Astrocyte (in vitro differentiated cells and primary cell): ENCODE data around the gene FRG2. TPM values are rescaled to one million over a fixed set of nuclear protein-coding genes. Genes with fewer than 3 reads are reported as not detected.

Experiments
- DNase-seq: peaks from one replicate; pipeline ENCODE4 v3.0.0-alpha.2; 2010; ENCODE audit warnings: low read depth
- FAIRE-seq: peaks from 2 replicates; lab custom pipeline; 2011; peaks lifted over from hg19 to GRCh38; lab: Jason Lieb, UNC
- H2AFZ ChIP-seq: 2 replicates; pipeline ENCODE4 v1.6.0; 2012; ENCODE audit warnings: low read depth, low read length, inconsistent platforms
- H3K27ac ChIP-seq: 2 replicates; pipeline ENCODE4 v1.5.1; 2011; ENCODE audit warnings: low read depth, low read length, inconsistent platforms
- H3K27me3 ChIP-seq: 2 replicates; pipeline ENCODE4 v1.6.0; 2011; ENCODE audit warnings: low read length, inconsistent platforms; ENCODE audit not compliant: insufficient read depth
- H3K36me3 ChIP-seq: 2 replicates; pipeline ENCODE4 v1.5.1; 2011; ENCODE audit warnings: low read length, inconsistent platforms; ENCODE audit not compliant: insufficient read depth
- H3K4me1 ChIP-seq: 2 replicates; pipeline ENCODE4 v1.5.1; 2011; ENCODE audit warnings: low read length, inconsistent platforms; ENCODE audit not compliant: insufficient read depth
- H3K4me2 ChIP-seq: 2 replicates; pipeline ENCODE4 v1.6.0; 2012; ENCODE audit warnings: low read length, inconsistent platforms
- H3K4me3 ChIP-seq: 2 replicates; pipeline ENCODE4 v1.5.1; 2011; ENCODE audit warnings: low read depth, mild to moderate bottlenecking, low read length, inconsistent platforms; ENCODE audit not compliant: insufficient read depth
- H3K79me2 ChIP-seq: 2 replicates; pipeline ENCODE4 v1.6.0; 2012; ENCODE audit warnings: mild to moderate bottlenecking, low read length, inconsistent platforms; ENCODE audit not compliant: insufficient read depth
- H3K9ac ChIP-seq: 2 replicates; pipeline ENCODE4 v1.6.0; 2012; ENCODE audit warnings: mild to moderate bottlenecking, low read length, inconsistent platforms
- H3K9me3 ChIP-seq: 2 replicates; pipeline ENCODE4 v1.5.1; 2012; ENCODE audit warnings: low read depth, mild to moderate bottlenecking, low read length, inconsistent platforms; ENCODE audit not compliant: insufficient read depth
- H4K20me1 ChIP-seq: 2 replicates; pipeline ENCODE4 v1.6.0; 2012; ENCODE audit warnings: low read length, inconsistent platforms; ENCODE audit not compliant: insufficient read depth
- H3K27ac Mint-ChIP-seq: one replicate; pipeline ENCODE4 v1.8.0; 2021; ENCODE audit warnings: mild to moderate bottlenecking, mixed read lengths; ENCODE audit not compliant: unreplicated experiment
- H3K27me3 Mint-ChIP-seq: one replicate; pipeline ENCODE4 v1.8.0; 2021; ENCODE audit warnings: low read depth, mixed read lengths; ENCODE audit not compliant: unreplicated experiment
- H3K36me3 Mint-ChIP-seq: one replicate; pipeline ENCODE4 v1.8.0; 2021; ENCODE audit warnings: low read depth, mixed read lengths; ENCODE audit not compliant: unreplicated experiment
- H3K4me1 Mint-ChIP-seq: one replicate; pipeline ENCODE4 v1.8.0; 2021; ENCODE audit warnings: low read depth, mixed read lengths; ENCODE audit not compliant: unreplicated experiment
- H3K4me3 Mint-ChIP-seq: one replicate; pipeline ENCODE4 v1.8.0; 2021; ENCODE audit warnings: mild to moderate bottlenecking, moderate library complexity, mixed read lengths; ENCODE audit not compliant: unreplicated experiment
- H3K9me3 Mint-ChIP-seq: one replicate; pipeline ENCODE4 v1.8.0; 2021; ENCODE audit warnings: mild to moderate bottlenecking, mixed read lengths; ENCODE audit not compliant: unreplicated experiment
- CTCF ChIP-seq: IDR thresholded peaks from 2 replicates; pipeline ENCODE4 v1.5.1; 2011; ENCODE audit warnings: low read depth, mild to moderate bottlenecking, inconsistent platforms, low read length, moderate library complexity; ENCODE audit not compliant: insufficient read depth
- EZH2 ChIP-seq: IDR thresholded peaks from 2 replicates; pipeline ENCODE4 v1.6.1; 2012; ENCODE audit warnings: mild to moderate bottlenecking, low read length, inconsistent platforms; ENCODE audit not compliant: insufficient read depth
- total RNA-seq: library from RNA; stranded (reverse); gene quantifications from 2 replicates; pipeline ENCODE4 v1.2.1, GENCODE V29; 2021

The FRG2 gene
- total RNA-seq, 1 donor from 2014 or later = not detected

- Histone ChIP-seq H3K4me1 (no peaks in the 10 kb centered on the region), H3K4me3 (no peak overlapping the region), H3K27me3 (peaks cover 58% of the 10 kb centered on the region), H3K9me3 (peaks cover 14% of the 10 kb centered on the region), H3K79me2 (no peaks in the 10 kb centered on the region), H2AFZ (no peak overlapping the region), H4K20me1 (no peaks in the 10 kb centered on the region), H3K36me3 (no peaks in the 10 kb centered on the region), H3K27ac (no peak overlapping the region), H3K9ac (no peak overlapping the region), H3K4me2 (no peak overlapping the region)
- DNase-seq (no peak), FAIRE-seq (no peak)
- Mint-ChIP-seq H3K4me3 (no peak overlapping the region), H3K9me3 (peaks cover 33% of the 10 kb centered on the region), H3K4me1 (no peaks in the 10 kb centered on the region), H3K27ac (no peak overlapping the region), H3K36me3 (no peaks in the 10 kb centered on the region), H3K27me3 (peaks cover 51% of the 10 kb centered on the region)
- TF ChIP-seq EZH2 = no peak
- no peak for TF ChIP-seq CTCF
Observed at GRCh38 chr4:190019023-190019858, 7.8 kb downstream of the FRG2 start.

- H3K9ac ChIP-seq = no peak overlapping the region
- Mint-ChIP-seq H3K27ac (no peak overlapping the region), H3K9me3 (peaks cover 36% of the 10 kb centered on the region), H3K36me3 (no peaks in the 10 kb centered on the region), H3K27me3 (peaks cover 56% of the 10 kb centered on the region), H3K4me3 (no peak overlapping the region), H3K4me1 (no peaks in the 10 kb centered on the region)
- H3K4me2 ChIP-seq = no peak overlapping the region
- no peak overlapping the region for H3K27ac ChIP-seq
- H3K27me3 ChIP-seq = peaks cover 59% of the 10 kb centered on the region
- DNase-seq = no peak
- no peak overlapping the region for H2AFZ ChIP-seq
- H3K79me2 ChIP-seq = no peaks in the 10 kb centered on the region
- H3K9me3 ChIP-seq = peaks cover 14% of the 10 kb centered on the region
- no peak for FAIRE-seq
- no peaks in the 10 kb centered on the region for H4K20me1 ChIP-seq
- H3K4me3 ChIP-seq = no peak overlapping the region
- TF ChIP-seq EZH2 (no peak), CTCF (no peak)
- H3K4me1 ChIP-seq = no peaks in the 10 kb centered on the region
- no peaks in the 10 kb centered on the region for H3K36me3 ChIP-seq
Observed at GRCh38 chr4:190018201-190018920, 8.7 kb downstream of the FRG2 start.
